ENCODE results near the gene PES1.

The PES1 gene

DNA sequence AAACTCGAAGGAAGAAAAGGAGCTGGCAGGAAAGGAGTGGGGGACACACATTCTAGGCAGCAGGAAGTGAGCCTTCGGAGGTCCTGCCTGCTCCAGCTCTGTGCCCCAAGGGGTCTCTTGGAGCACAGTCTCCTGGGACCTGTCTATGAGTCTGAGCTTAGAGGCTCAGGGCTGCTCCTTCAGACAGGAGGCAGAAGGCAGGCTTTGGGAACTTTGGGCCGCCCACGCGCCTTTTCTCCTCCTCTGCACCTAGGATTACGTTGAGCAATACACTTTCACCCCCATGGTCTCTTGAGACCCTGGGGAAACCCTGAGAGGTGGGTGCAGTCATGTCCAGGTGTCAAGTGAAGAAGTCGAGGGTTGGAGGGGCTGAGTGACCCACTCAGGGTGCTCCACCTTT lies 16.2 kb upstream of the PES1 start:
- Histone ChIP-seq H2BK120ac (ENCODE audit: insufficient read depth, low read length, poor library complexity) (no peak overlapping the region), H3K9me3 (ENCODE audit: insufficient read depth, low read depth, low read length) (no peaks in the 10 kb centered on the region), H3K27me3 (ENCODE audit: insufficient read depth, low read length) (no peaks in the 10 kb centered on the region), H3K79me2 (ENCODE audit: control insufficient read depth, insufficient read depth, low read length, poor library complexity) (peaks cover 2% of the 10 kb centered on the region), H3K36me3 (ENCODE audit: control insufficient read depth in 1 of 2, insufficient read depth in 2 of 2, low read length in 2 of 2) (no peaks in the 10 kb centered on the region), H2AK5ac (ENCODE audit: low read length) (no peak overlapping the region), H2AFZ (ENCODE audit: insufficient read depth, low read length, poor library complexity) (no peak overlapping the region), H3K4me3 (ENCODE audit: low read depth, low read length) (no peak overlapping the region), H4K12ac (ENCODE audit: low read depth, low read length) (no peak overlapping the region), H3K18ac (ENCODE audit: low read length) (no peak overlapping the region), H2BK12ac (ENCODE audit: low read length) (peak overlapping the region; percentile 46), H3K4ac (ENCODE audit: low read depth, low read length) (no peak overlapping the region), H4K8ac (ENCODE audit: low read depth, low read length) (no peak overlapping the region), H3K27ac (ENCODE audit: low read depth, low read length) (no peak overlapping the region), H3K23ac (ENCODE audit: low read length) (no peak overlapping the region), H3K4me1 (ENCODE audit: control insufficient read depth in 1 of 2, insufficient read depth in 2 of 2, low read length in 2 of 2) (peaks cover 9 to 13% of the 10 kb centered on the region in 2 experiments), H2BK5ac (ENCODE audit: low read depth, low read length, poor library complexity) (no peak overlapping the region), H3K4me2 (ENCODE audit: low read length) (no peak overlapping the region), H4K91ac (ENCODE audit: low read depth, low read length) (no peak overlapping the region), H3K9ac (ENCODE audit: low read length) (no peak overlapping the region), H3K79me1 (ENCODE audit: low read length) (peaks cover 7% of the 10 kb centered on the region), H3K14ac (ENCODE audit: low read length) (no peak overlapping the region)
- no peak for DNase-seq
- no CpG with 5 or more reads among the region's 7 CpGs for WGBS (ENCODE audit: extremely low coverage, insufficient coverage, insufficient read length)

DNA sequence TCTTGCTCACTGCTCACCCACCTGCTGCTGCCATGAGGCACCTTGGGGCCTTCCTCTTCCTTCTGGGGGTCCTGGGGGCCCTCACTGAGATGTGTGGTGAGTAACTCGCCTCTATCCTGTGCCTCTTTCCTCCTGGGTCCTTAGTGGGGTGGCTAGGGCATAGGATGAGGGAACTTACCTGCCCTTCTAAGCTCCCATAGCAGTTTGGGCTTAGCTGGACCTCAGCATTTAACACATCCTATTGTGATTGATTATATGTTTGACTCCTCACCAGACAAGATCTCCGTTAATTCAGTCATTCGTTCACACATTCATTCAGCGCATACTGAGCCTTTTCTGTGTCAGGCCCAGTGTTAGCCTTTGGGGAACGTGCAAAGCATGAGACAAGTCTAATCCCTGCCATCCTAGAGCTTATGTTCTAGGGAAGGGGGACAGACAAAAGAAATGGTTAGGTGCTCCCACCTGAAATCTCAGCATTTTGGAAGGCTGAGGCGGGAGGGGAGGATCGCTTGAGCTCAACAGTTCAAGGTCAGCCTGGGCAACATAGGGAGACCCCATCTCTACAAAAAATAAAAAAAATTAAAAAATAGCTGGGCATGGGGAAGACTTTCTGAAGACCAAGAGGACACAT lies 15.7 kb upstream of the PES1 start:
- no peak overlapping the region for H3K4ac ChIP-seq (ENCODE audit: low read depth, low read length)
- H4K12ac ChIP-seq (ENCODE audit: low read depth, low read length), result no peak overlapping the region
- no CpG with 5 or more reads among the region's 7 CpGs for WGBS (ENCODE audit: extremely low coverage, insufficient coverage, insufficient read length)
- H4K8ac ChIP-seq (ENCODE audit: low read depth, low read length), result peak overlapping the region; percentile 68
- H3K79me1 ChIP-seq (ENCODE audit: low read length), result peaks cover 7% of the 10 kb centered on the region
- no peak overlapping the region for H3K18ac ChIP-seq (ENCODE audit: low read length)
- peak overlapping the region; percentile 12 for H4K91ac ChIP-seq (ENCODE audit: low read depth, low read length)
- peak overlapping the region; percentile 15 for H2BK12ac ChIP-seq (ENCODE audit: low read length)
- H3K4me1 ChIP-seq (ENCODE audit: control insufficient read depth in 1 of 2, insufficient read depth in 2 of 2, low read length in 2 of 2), result peaks cover 9 to 13% of the 10 kb centered on the region in 2 experiments
- no peak overlapping the region for H3K27ac ChIP-seq (ENCODE audit: low read depth, low read length)
- peaks cover 2% of the 10 kb centered on the region for H3K79me2 ChIP-seq (ENCODE audit: control insufficient read depth, insufficient read depth, low read length, poor library complexity)
- no peak overlapping the region for H3K23ac ChIP-seq (ENCODE audit: low read length)
- no peak overlapping the region for H2AFZ ChIP-seq (ENCODE audit: insufficient read depth, low read length, poor library complexity)
- peak overlapping the region; percentile 72 for H3K4me3 ChIP-seq (ENCODE audit: low read depth, low read length)
- peak overlapping the region; percentile 2 for H3K9ac ChIP-seq (ENCODE audit: low read length)
- DNase-seq, result no peak
- H2BK5ac ChIP-seq (ENCODE audit: low read depth, low read length, poor library complexity), result no peak overlapping the region
- peak overlapping the region; percentile 98 for H3K4me2 ChIP-seq (ENCODE audit: low read length)
- no peaks in the 10 kb centered on the region for H3K36me3 ChIP-seq (ENCODE audit: control insufficient read depth in 1 of 2, insufficient read depth in 2 of 2, low read length in 2 of 2)
- no peak overlapping the region for H2AK5ac ChIP-seq (ENCODE audit: low read length)
- no peaks in the 10 kb centered on the region for H3K27me3 ChIP-seq (ENCODE audit: insufficient read depth, low read length)
- H2BK120ac ChIP-seq (ENCODE audit: insufficient read depth, low read length, poor library complexity), result no peak overlapping the region
- no peaks in the 10 kb centered on the region for H3K9me3 ChIP-seq (ENCODE audit: insufficient read depth, low read depth, low read length)
- H3K14ac ChIP-seq (ENCODE audit: low read length), result no peak overlapping the region

DNA sequence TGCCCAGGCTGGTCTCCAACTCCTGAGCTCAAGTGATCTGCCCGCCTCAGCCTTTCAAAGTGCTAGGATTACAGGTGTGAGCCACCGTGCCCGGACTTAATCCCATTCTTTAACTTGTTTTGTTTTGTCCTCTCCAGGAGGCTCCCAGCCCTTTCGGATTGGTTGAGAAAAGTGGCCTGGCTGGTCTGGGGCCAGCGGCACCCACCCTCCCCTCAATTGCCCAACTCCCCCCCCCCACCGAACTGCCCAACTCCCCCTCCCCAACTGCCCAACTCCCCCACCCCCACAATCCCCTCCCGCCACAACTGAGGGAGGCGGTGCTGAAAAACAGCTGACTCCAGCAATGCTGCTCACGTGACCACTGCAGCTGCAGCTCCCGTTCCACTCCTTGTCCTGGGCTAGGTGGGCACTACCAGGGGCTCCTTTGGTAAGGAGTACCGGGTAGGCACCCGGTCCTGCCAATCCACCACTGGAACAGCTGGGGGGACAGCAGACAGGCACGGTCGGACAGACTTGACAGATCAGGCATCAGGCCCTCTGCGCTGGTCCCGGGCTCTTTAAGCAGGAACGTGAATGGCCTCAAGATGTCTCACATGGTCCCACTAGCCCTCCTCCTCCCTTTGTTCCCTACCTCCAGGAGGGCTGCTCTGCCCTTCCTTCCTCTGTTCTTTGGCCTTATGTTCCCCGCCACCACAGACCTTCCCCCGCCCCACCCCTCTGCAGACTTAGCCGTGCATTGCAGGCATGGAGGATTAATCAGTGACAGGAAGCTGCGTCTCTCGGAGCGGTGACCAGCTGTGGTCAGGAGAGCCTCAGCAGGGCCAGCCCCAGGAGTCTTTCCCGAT lies 15.0 kb upstream of the PES1 start, which contains the start of gene TCN2:
TSS of gene TCN2 (plus strand) at position 720 of the 845 bp plus-strand sequence. CDS start 158 bp downstream, outside the sequence.
- peak within 1 kb of the TSS; percentile 98 for H3K4me2 ChIP-seq (ENCODE audit: low read length)
- no CpG with 5 or more reads among the region's 24 CpGs for WGBS (ENCODE audit: extremely low coverage, insufficient coverage, insufficient read length)
- peak within 1 kb of the TSS; percentile 75 for H4K12ac ChIP-seq (ENCODE audit: low read depth, low read length)
- peak within 1 kb of the TSS; percentile 82 for H3K9ac ChIP-seq (ENCODE audit: low read length)
- H2AK5ac ChIP-seq (ENCODE audit: low read length), result no peak within 1 kb of the TSS
- peaks cover 9 to 13% of the 10 kb centered on the region in 2 experiments for H3K4me1 ChIP-seq (ENCODE audit: control insufficient read depth in 1 of 2, insufficient read depth in 2 of 2, low read length in 2 of 2)
- peak within 1 kb of the TSS; percentile 91 for H4K91ac ChIP-seq (ENCODE audit: low read depth, low read length)
- no peaks in the 10 kb centered on the region for H3K36me3 ChIP-seq (ENCODE audit: control insufficient read depth in 1 of 2, insufficient read depth in 2 of 2, low read length in 2 of 2)
- H3K27me3 ChIP-seq (ENCODE audit: insufficient read depth, low read length), result no peaks in the 10 kb centered on the region
- peak within 1 kb of the TSS; percentile 85 for H3K14ac ChIP-seq (ENCODE audit: low read length)
- peak within 1 kb of the TSS; percentile 95 for H4K8ac ChIP-seq (ENCODE audit: low read depth, low read length)
- H3K27ac ChIP-seq (ENCODE audit: low read depth, low read length), result peak within 1 kb of the TSS; percentile 66
- no peak within 1 kb of the TSS for H3K23ac ChIP-seq (ENCODE audit: low read length)
- peaks cover 7% of the 10 kb centered on the region for H3K79me1 ChIP-seq (ENCODE audit: low read length)
- DNase-seq, result peak in 1 of 2 donors; percentile 40
- peak within 1 kb of the TSS; percentile 78 for H3K4ac ChIP-seq (ENCODE audit: low read depth, low read length)
- H2BK120ac ChIP-seq (ENCODE audit: insufficient read depth, low read length, poor library complexity), result peak within 1 kb of the TSS; percentile 79
- H3K79me2 ChIP-seq (ENCODE audit: control insufficient read depth, insufficient read depth, low read length, poor library complexity), result peaks cover 2% of the 10 kb centered on the region
- H2AFZ ChIP-seq (ENCODE audit: insufficient read depth, low read length, poor library complexity), result peak within 1 kb of the TSS; percentile 99
- H2BK12ac ChIP-seq (ENCODE audit: low read length), result peak within 1 kb of the TSS; percentile 46
- H2BK5ac ChIP-seq (ENCODE audit: low read depth, low read length, poor library complexity), result peak within 1 kb of the TSS; percentile 54
- H3K4me3 ChIP-seq (ENCODE audit: low read depth, low read length), result peak within 1 kb of the TSS; percentile 72
- H3K9me3 ChIP-seq (ENCODE audit: insufficient read depth, low read depth, low read length), result no peaks in the 10 kb centered on the region
- H3K18ac ChIP-seq (ENCODE audit: low read length), result peak within 1 kb of the TSS; percentile 89

DNA sequence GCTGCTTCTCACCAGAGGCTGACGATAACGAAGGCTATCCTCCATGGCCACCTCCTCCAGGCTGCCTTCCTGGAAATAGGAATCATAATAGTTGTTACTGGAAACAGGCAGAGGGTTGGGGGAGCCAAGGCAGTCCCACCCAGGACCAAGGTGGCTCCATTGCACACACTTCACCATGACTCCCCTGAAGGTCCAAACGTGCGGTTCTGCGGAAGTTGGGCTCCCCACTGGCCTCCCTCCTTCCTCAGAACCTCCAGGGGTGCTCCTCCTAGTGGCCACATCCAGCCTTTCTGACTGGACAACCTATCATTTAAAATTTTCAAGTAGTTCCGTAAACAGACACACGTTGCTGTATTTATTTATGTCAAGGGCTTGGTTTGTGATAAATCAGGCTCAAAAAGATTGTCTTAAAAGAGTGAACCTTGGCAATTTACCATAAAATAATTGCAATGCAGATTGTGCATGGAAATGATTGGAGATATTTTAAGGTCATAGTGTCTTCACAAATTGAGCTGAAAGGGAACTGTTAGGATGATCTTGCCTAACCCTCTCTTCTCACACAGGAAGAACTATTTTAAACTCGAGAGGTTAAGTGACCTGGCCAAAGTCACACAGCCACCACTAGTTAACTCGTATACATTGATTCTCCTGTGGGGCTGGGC lies 13.9 kb upstream of the PES1 start:
- Histone ChIP-seq H2AFZ (ENCODE audit: insufficient read depth, low read length, poor library complexity) (peak overlapping the region; percentile 60), H3K14ac (ENCODE audit: low read length) (no peak overlapping the region), H3K9ac (ENCODE audit: low read length) (no peak overlapping the region), H3K79me1 (ENCODE audit: low read length) (peaks cover 7% of the 10 kb centered on the region), H3K4me3 (ENCODE audit: low read depth, low read length) (no peak overlapping the region), H2BK120ac (ENCODE audit: insufficient read depth, low read length, poor library complexity) (no peak overlapping the region), H3K23ac (ENCODE audit: low read length) (no peak overlapping the region), H3K79me2 (ENCODE audit: control insufficient read depth, insufficient read depth, low read length, poor library complexity) (peaks cover 2% of the 10 kb centered on the region), H3K18ac (ENCODE audit: low read length) (no peak overlapping the region), H4K8ac (ENCODE audit: low read depth, low read length) (peak overlapping the region; percentile 82), H3K4me2 (ENCODE audit: low read length) (peak overlapping the region; percentile 62), H2AK5ac (ENCODE audit: low read length) (no peak overlapping the region), H3K4me1 (ENCODE audit: control insufficient read depth in 1 of 2, insufficient read depth in 2 of 2, low read length in 2 of 2) (peaks cover 9 to 13% of the 10 kb centered on the region in 2 experiments), H3K27ac (ENCODE audit: low read depth, low read length) (no peak overlapping the region), H3K4ac (ENCODE audit: low read depth, low read length) (no peak overlapping the region), H2BK5ac (ENCODE audit: low read depth, low read length, poor library complexity) (no peak overlapping the region), H2BK12ac (ENCODE audit: low read length) (no peak overlapping the region), H3K36me3 (ENCODE audit: control insufficient read depth in 1 of 2, insufficient read depth in 2 of 2, low read length in 2 of 2) (no peaks in the 10 kb centered on the region), H4K12ac (ENCODE audit: low read depth, low read length) (no peak overlapping the region), H3K9me3 (ENCODE audit: insufficient read depth, low read depth, low read length) (no peaks in the 10 kb centered on the region), H3K27me3 (ENCODE audit: insufficient read depth, low read length) (no peaks in the 10 kb centered on the region), H4K91ac (ENCODE audit: low read depth, low read length) (no peak overlapping the region)
- no CpG with 5 or more reads among the region's 9 CpGs for WGBS (ENCODE audit: extremely low coverage, insufficient coverage, insufficient read length)
- peak in 1 of 2 donors; percentile 62 for DNase-seq

Data from trophoblast cell (in vitro differentiated cells and primary cell).